Measurements from ENCODE around the gene LAMC1. TPM values are rescaled to one million over a fixed set of nuclear protein-coding genes. Genes with fewer than 3 reads are reported as not detected.
"Not testable (repeated sequence)": the region's sequence is repeated elsewhere in the genome, so short reads cannot be mapped to it uniquely, and the experiment has no call there.

The LAMC1 gene
- total RNA-seq, 1 experiment from 2014 or later = 132 TPM

DNA sequence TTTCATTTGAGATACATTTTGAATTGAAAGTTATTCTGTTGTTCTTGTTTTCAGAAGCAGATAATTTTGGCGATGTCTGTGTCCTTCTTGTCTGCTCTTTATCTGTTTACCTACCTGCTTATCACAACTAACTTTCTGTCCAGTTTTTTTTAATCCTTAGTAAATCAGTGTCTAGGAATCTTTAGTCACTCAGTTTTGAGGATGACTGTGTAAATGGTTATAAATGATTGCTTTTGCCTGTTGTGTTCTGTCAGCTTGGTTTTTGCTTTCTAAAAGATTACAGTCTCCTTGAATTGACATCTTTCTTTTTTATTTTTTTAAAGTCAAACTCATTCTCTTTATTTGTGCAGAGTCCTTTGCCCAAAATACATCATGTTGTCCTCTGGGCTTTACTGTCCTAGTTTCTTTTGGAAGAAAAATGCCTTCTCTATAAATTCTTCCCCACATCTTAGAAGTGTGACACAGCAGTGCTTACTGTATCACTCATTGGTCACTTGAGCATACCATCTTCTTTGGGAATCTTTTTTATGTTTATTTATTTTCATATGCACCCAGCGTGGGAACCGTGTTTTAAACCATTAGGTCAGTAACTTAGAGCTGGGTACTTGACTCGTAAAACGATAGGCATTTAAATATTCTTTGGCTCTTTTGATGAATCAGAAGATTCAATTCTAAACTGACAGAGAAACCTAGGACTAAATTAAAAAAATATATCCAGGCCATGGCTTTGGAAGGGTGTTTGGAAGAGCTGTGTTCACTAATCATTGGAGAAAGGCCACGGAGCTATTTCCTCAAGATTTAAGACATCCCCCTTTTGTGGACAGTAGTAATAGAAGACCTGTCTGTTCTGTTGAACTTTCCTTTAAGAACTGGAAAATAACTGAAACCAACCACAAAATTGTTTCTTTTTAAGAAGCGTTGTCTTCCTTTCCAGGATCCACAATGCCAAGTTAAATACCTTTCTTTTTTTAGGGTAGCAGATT lies 20.9 kb downstream of the LAMC1 start:
- DNase-seq (ENCODE audit: low read depth) = peak; percentile 64

DNA sequence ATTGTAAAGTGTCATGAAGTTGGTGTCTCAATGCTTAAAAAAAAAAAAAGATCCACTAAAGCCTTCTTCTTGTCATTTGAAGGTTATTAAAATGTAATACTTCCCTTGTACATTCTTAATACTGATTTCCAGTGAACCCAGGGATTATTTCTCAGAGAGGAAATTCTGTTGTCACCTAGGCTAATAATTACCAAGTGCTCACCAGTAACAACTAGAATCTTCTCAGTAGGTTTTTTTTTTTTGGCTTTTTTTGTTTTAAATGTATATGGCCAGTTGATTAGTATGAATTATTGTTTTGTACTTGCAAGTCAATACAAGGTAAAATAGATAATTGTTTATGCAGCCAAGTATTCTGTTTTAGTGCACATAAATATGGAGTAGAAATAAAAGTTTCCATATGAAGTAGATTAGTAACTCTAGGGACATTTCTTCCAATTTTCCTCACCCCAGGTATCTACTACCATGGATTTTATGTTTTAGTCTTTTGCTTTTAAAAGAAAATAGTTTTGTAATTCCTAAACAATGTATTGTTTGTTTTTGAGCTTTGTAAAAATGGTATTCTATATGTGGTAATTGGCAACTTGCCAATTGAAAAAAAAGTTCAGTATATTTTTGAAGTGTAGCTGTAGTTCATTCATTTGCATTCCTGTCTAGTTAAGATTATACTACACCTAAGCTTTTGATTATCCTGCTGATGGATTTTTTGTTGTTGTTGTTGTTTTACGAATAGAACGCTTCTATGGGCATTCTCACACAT lies 21.9 kb downstream of the LAMC1 start:
- DNase-seq (ENCODE audit: low read depth) = no peak

GRCh38 chr1:183048087-183049085 lies 25.2 kb downstream of the LAMC1 start:
- no peak for DNase-seq (ENCODE audit: low read depth)

DNA sequence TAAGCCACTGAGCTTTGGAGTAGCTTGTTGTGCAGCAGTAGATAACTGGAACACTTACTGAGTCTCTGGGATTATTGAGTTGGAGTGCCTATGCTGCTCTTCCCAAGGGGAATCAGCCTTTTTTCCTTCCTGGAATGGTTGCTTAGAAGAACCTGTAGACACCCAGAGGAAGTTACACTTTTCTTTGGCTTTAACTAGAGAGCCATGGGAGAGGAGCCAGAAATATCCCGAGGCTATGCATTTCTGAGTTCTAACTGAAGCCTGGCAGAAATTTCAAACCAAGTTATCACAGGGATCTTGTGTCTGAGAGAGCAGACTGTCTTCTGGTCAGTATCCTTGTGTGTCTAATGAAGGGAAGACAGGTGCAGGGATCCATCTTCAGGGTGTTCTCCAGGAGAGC lies 28.3 kb downstream of the LAMC1 start:
- DNase-seq (ENCODE audit: low read depth) = peak; percentile 66

GRCh38 chr1:183052861-183053260 lies 29.6 kb downstream of the LAMC1 start:
- no peak for DNase-seq (ENCODE audit: low read depth)

GRCh38 chr1:183058851-183059502 lies 35.8 kb downstream of the LAMC1 start:
- DNase-seq (ENCODE audit: low read depth) = no peak

- DNase-seq (ENCODE audit: low read depth) = no peak
Measured at GRCh38 chr1:183061194-183061593, 38.0 kb downstream of the LAMC1 start.

DNA sequence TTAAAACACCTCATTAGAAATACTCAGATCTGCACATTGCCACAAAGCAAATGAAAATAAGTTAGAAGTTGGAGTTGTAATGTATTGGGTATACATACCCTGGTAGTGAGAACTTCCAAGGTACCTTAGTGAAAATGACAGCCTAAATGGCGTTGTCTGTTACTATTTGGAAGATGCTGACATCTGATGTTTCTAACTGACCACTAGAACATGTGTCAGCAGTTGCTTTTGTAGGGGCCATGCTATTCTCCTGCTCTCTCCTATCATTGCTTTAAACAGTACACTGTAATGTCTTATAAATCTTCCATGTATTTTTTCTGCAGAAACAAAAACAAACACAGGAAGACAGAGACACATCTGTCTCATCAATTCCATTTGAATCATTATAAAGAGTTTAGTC lies 40.1 kb downstream of the LAMC1 start:
- no peak for DNase-seq (ENCODE audit: low read depth)

- no peak for DNase-seq (ENCODE audit: low read depth)
Measured at GRCh38 chr1:183065168-183065706, 42.0 kb downstream of the LAMC1 start.

DNA sequence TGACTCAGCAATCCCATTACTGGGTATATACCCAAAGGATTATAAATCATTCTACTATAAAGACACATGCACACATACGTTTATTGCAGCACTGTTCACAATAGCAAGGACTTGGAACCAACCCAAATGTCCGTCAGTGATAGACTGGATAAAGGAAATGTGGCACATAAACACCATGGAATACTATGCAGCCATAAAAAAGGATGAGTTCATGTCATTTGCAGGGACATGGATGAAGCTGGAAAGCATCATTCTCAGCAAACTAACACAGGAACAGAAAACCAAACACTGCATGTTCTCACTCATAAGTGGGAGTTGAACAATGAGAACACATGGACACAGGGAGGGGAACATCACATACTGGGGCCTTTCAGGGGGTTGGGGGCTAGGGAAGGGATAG lies 43.2 kb downstream of the LAMC1 start:
- DNase-seq (ENCODE audit: low read depth) = not testable (repeated sequence)

- peak; percentile 18 for DNase-seq (ENCODE audit: low read depth)
Measured at GRCh38 chr1:183069562-183070216, 46.5 kb downstream of the LAMC1 start.

GRCh38 chr1:183070234-183070922 lies 47.2 kb downstream of the LAMC1 start:
- peak; percentile 23 for DNase-seq (ENCODE audit: low read depth)

GRCh38 chr1:183070923-183071618 lies 47.9 kb downstream of the LAMC1 start:
- DNase-seq (ENCODE audit: low read depth) = peak; percentile 88

- DNase-seq (ENCODE audit: low read depth) = not testable (repeated sequence)
Measured at GRCh38 chr1:183072595-183072994, 49.4 kb downstream of the LAMC1 start.

DNA sequence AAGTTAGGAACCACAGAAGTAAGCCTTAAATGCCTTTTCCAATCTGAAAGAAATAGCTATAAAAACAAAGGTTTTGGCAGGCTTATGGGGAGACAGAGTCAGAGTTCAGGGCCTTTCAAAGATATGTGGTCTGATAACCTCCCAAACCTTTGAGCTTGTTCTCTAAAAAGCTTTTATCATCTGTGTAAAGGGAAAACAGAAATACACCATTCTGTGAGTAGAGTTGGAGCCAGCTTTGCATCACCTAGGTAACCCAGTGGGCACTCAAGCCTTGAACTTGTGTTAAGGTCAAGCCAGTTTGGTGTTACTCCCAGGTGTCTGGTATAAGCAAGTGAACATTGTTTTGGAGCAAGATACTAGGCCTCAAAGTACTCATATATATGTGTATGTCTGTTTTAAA lies 50.1 kb downstream of the LAMC1 start:
- DNase-seq (ENCODE audit: low read depth) = no peak

- DNase-seq (ENCODE audit: low read depth) = no peak
Measured at GRCh38 chr1:183074215-183074614, 51.0 kb downstream of the LAMC1 start.

DNA sequence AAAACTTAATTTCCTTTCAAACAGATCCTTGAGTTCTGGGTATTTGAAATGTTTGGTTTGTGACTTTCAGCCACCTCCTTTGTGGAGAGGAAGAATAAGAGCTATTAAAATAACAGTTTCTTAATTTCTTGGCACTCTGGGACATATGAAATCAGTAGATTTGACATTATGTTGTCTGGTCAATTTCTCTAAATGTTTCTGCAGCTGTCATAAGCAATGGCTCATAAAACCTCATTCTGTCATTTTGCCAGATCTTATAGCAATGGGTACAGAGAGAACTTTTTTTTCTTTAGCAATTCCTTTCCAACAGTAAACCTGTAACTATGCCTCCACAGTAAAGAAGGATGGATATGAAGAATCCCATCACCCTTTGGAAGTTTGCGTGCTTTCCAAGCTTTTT lies 52.6 kb downstream of the LAMC1 start:
- DNase-seq (ENCODE audit: low read depth) = peak; percentile 19

GRCh38 chr1:183077097-183077496 lies 53.9 kb downstream of the LAMC1 start:
- DNase-seq (ENCODE audit: low read depth) = peak; percentile 53
